Duodenal mucosa (tissue), 2 donors: ENCODE data around the gene KIF18B.

Experiments used
- H3K27ac ChIP-seq: one replicate; pipeline ENCODE4 v1.7.0; 2013; ENCODE audit warnings: low read depth, low read length
- H3K27me3 ChIP-seq, 2 donors: one replicate each; pipeline ENCODE4 v1.7.0; 2013; ENCODE audit warnings: low read length in 2 of 2, control low read depth in 1 of 2; ENCODE audit not compliant: insufficient read depth in 2 of 2, control insufficient read depth in 1 of 2
- H3K36me3 ChIP-seq, 2 donors: one replicate each; pipeline ENCODE4 v1.7.0; 2013; ENCODE audit warnings: low read length in 2 of 2, control low read depth in 1 of 2; ENCODE audit not compliant: insufficient read depth in 2 of 2, control insufficient read depth in 1 of 2
- H3K4me1 ChIP-seq, 2 donors: one replicate each; pipeline ENCODE4 v1.7.0; 2013; ENCODE audit warnings: low read length in 2 of 2, control low read depth in 1 of 2; ENCODE audit not compliant: insufficient read depth in 2 of 2, control insufficient read depth in 1 of 2
- H3K4me3 ChIP-seq, 2 donors: one replicate each; pipeline ENCODE4 v1.7.0; 2013; ENCODE audit warnings: low read length in 2 of 2, low read depth in 1 of 2
- H3K9ac ChIP-seq, 2 donors: one replicate each; pipeline ENCODE4 v1.7.0; 2013; ENCODE audit warnings: low read length in 2 of 2, low read depth in 1 of 2
- H3K9me3 ChIP-seq, 2 donors: one replicate each; pipeline ENCODE4 v1.7.0; 2013; ENCODE audit warnings: low read length in 2 of 2, control low read depth in 1 of 2; ENCODE audit not compliant: control insufficient read depth in 1 of 2

The KIF18B gene

GRCh38 chr17:44919411-44919810 is 28.2 kb downstream of the KIF18B start:
- Histone ChIP-seq H3K36me3 (no peaks in the 10 kb centered on the region), H3K27ac (no peak overlapping the region), H3K4me3 (no peak overlapping the region), H3K9ac (no peak overlapping the region), H3K4me1 (no peaks in the 10 kb centered on the region), H3K9me3 (no peaks in the 10 kb centered on the region), H3K27me3 (peaks cover 4 to 13% of the 10 kb centered on the region in 2 donors)

GRCh38 chr17:44918006-44918405 is 29.6 kb downstream of the KIF18B start:
- Histone ChIP-seq H3K27me3 (peaks cover 13 to 15% of the 10 kb centered on the region in 2 donors), H3K36me3 (no peaks in the 10 kb centered on the region), H3K9ac (no peak overlapping the region), H3K4me1 (no peaks in the 10 kb centered on the region), H3K27ac (no peak overlapping the region), H3K9me3 (no peaks in the 10 kb centered on the region), H3K4me3 (no peak overlapping the region)

- Histone ChIP-seq H3K4me1 (no peaks in the 10 kb centered on the region), H3K27me3 (peaks cover 13 to 20% of the 10 kb centered on the region in 2 donors), H3K36me3 (no peaks in the 10 kb centered on the region), H3K4me3 (no peak overlapping the region), H3K27ac (no peak overlapping the region), H3K9ac (no peak overlapping the region), H3K9me3 (no peaks in the 10 kb centered on the region)
Measured at GRCh38 chr17:44917456-44917855, 30.1 kb downstream of the KIF18B start.

GRCh38 chr17:44916781-44917241 is 30.8 kb downstream of the KIF18B start:
- H3K27me3 ChIP-seq: peaks cover 13 to 24% of the 10 kb centered on the region in 2 donors
- H3K4me1 ChIP-seq: peaks cover 0 to under 1% of the 10 kb centered on the region in 2 donors
- no peaks in the 10 kb centered on the region for H3K36me3 ChIP-seq
- no peaks in the 10 kb centered on the region for H3K9me3 ChIP-seq
- H3K27ac ChIP-seq: no peak overlapping the region
- no peak overlapping the region for H3K4me3 ChIP-seq
- H3K9ac ChIP-seq: no peak overlapping the region

GRCh38 chr17:44915862-44916780 is 31.5 kb downstream of the KIF18B start:
- no peak overlapping the region for H3K4me3 ChIP-seq
- no peaks in the 10 kb centered on the region for H3K9me3 ChIP-seq
- H3K27me3 ChIP-seq: peaks cover 10 to 26% of the 10 kb centered on the region in 2 donors
- H3K36me3 ChIP-seq: no peaks in the 10 kb centered on the region
- peaks cover 4 to 7% of the 10 kb centered on the region in 2 donors for H3K4me1 ChIP-seq
- no peak overlapping the region for H3K27ac ChIP-seq
- H3K9ac ChIP-seq: no peak overlapping the region

- no peaks in the 10 kb centered on the region for H3K9me3 ChIP-seq
- peaks cover 3 to 25% of the 10 kb centered on the region in 2 donors for H3K27me3 ChIP-seq
- H3K4me1 ChIP-seq: peaks cover 4 to 9% of the 10 kb centered on the region in 2 donors
- H3K4me3 ChIP-seq: no peak within 1 kb of the TSS
- H3K36me3 ChIP-seq: no peaks in the 10 kb centered on the region
- no peak within 1 kb of the TSS for H3K27ac ChIP-seq
- H3K9ac ChIP-seq: no peak within 1 kb of the TSS
Measured at GRCh38 chr17:44915321-44915726, 32.2 kb downstream of the KIF18B start, which contains the start of gene GFAP. Gene GFAP (minus strand): TSS chr17:44915500. CDS start chr17:44915486, 14 bp downstream.

GRCh38 chr17:44914698-44915271 is 32.8 kb downstream of the KIF18B start:
- no peak overlapping the region for H3K9ac ChIP-seq
- H3K4me1 ChIP-seq: peaks cover 4 to 9% of the 10 kb centered on the region in 2 donors
- no peaks in the 10 kb centered on the region for H3K36me3 ChIP-seq
- H3K27ac ChIP-seq: no peak overlapping the region
- H3K4me3 ChIP-seq: no peak overlapping the region
- no peaks in the 10 kb centered on the region for H3K9me3 ChIP-seq
- H3K27me3 ChIP-seq: peaks cover 0 to 25% of the 10 kb centered on the region in 2 donors

- no peak overlapping the region for H3K27ac ChIP-seq
- no peaks in the 10 kb centered on the region for H3K36me3 ChIP-seq
- H3K27me3 ChIP-seq: peaks cover 0 to 25% of the 10 kb centered on the region in 2 donors
- H3K4me3 ChIP-seq: no peak overlapping the region
- H3K9me3 ChIP-seq: no peaks in the 10 kb centered on the region
- no peak overlapping the region for H3K9ac ChIP-seq
- peaks cover 4 to 9% of the 10 kb centered on the region in 2 donors for H3K4me1 ChIP-seq
Measured at GRCh38 chr17:44914148-44914547, 33.4 kb downstream of the KIF18B start.

- H3K9ac ChIP-seq: no peak overlapping the region
- no peaks in the 10 kb centered on the region for H3K36me3 ChIP-seq
- H3K9me3 ChIP-seq: no peaks in the 10 kb centered on the region
- H3K27ac ChIP-seq: no peak overlapping the region
- H3K27me3 ChIP-seq: peaks cover 0 to 25% of the 10 kb centered on the region in 2 donors
- H3K4me3 ChIP-seq: no peak overlapping the region
- H3K4me1 ChIP-seq: peaks cover 4 to 9% of the 10 kb centered on the region in 2 donors
Measured at GRCh38 chr17:44913676-44914075, 33.9 kb downstream of the KIF18B start.
